GM12878 (cell line): ENCODE measurements around the gene SMIM12.

Experiments used
- CTCF ChIP-seq, 3 experiments: IDR thresholded peaks in 2 of 3; conservative IDR thresholded peaks in 1 of 3; 2 replicates each; pipeline ENCODE4 v1.5.1; 2011; ENCODE audit warnings: low read depth in 3 of 3, low read length in 3 of 3, mild to moderate bottlenecking in 3 of 3, control low read depth in 2 of 3, moderate library complexity in 2 of 3, inconsistent platforms in 1 of 3, mixed read lengths in 1 of 3; ENCODE audit not compliant: control insufficient read depth in 2 of 3, insufficient read depth in 1 of 3; ENCODE audit errors: extremely low read depth in 1 of 3
- ETV6 ChIP-seq, 2 experiments: fragments of 450-650 bp in 1 of 2; IDR thresholded peaks in 1 of 2; conservative IDR thresholded peaks in 1 of 2; 2 replicates each; pipeline ENCODE4 v1.6.1; 2014; ENCODE audit warnings: antibody characterized with exemption in 1 of 2, borderline replicate concordance in 1 of 2, low read depth in 1 of 2, mild to moderate bottlenecking in 1 of 2, moderate library complexity in 1 of 2
- EZH2 ChIP-seq: IDR thresholded peaks from 2 replicates; pipeline ENCODE4 v1.6.1; 2012; ENCODE audit warnings: low read depth, mild to moderate bottlenecking, control low read depth, inconsistent platforms, low read length, borderline replicate concordance; ENCODE audit not compliant: control insufficient read depth
- GABPA ChIP-seq: IDR thresholded peaks from 2 replicates; pipeline ENCODE4 v1.6.1; 2014; ENCODE audit warnings: antibody characterized with exemption, low read depth, mild to moderate bottlenecking, inconsistent platforms
- IRF5 ChIP-seq: fragments of 450-650 bp; IDR thresholded peaks from 2 replicates; pipeline ENCODE4 v1.6.1; 2017; ENCODE audit warnings: borderline replicate concordance
- PRDM15 ChIP-seq: fragments of 450-650 bp; formaldehyde crosslinking; IDR thresholded peaks from 2 replicates; pipeline ENCODE4 v1.4.0; 2020; ENCODE audit warnings: mild to moderate bottlenecking, moderate library complexity
- RCOR1 ChIP-seq: conservative IDR thresholded peaks from 2 replicates; pipeline ENCODE4 v1.6.1; 2012; ENCODE audit warnings: low read depth, low read length, improper control_type of control experiment
- USF1 ChIP-seq: IDR thresholded peaks from 2 replicates; pipeline ENCODE4 v1.6.1; 2011; ENCODE audit warnings: borderline replicate concordance, low read depth, mild to moderate bottlenecking, moderate library complexity, mixed read lengths, low read length; ENCODE audit not compliant: insufficient read depth; ENCODE audit errors: extremely low read length
- ZNF274 ChIP-seq: IDR thresholded peaks from one replicate; pipeline ENCODE4 v1.8.0; 2011; ENCODE audit not compliant: insufficient read length, insufficient read depth

GRCh38 chr1:34898330-34898761, 38.8 kb upstream of the SMIM12 start:
- no peak for TF ChIP-seq CTCF (IDR thresholded peaks at IDR 0.05 in 2 of 3, conservative IDR thresholded peaks at IDR 0.05 in 1 of 3; ENCODE audit: control insufficient read depth in 2 of 3, extremely low read depth in 1 of 3, insufficient read depth in 1 of 3, low read depth in 3 of 3, low read length in 3 of 3)
- no peak for TF ChIP-seq RCOR1
- TF ChIP-seq PRDM15 (CRISPR knock-in tag), result no peak
- TF ChIP-seq IRF5, result no peak
- TF ChIP-seq GABPA, result no peak
- TF ChIP-seq USF1, result no peak
- no peak for TF ChIP-seq EZH2
- no peak for TF ChIP-seq ZNF274
- TF ChIP-seq ETV6 (conservative IDR thresholded peaks at IDR 0.05 in 1 of 2, IDR thresholded peaks at IDR 0.05 in 1 of 2; ENCODE audit: borderline replicate concordance in 1 of 2, low read depth in 1 of 2), result no peak
